GM19193 (cell line): ENCODE results near the gene VASH2.

Experiments
- POLR2A ChIP-seq: IDR thresholded peaks from 4 replicates; pipeline ENCODE4 v1.6.1; 2011; ENCODE audit not compliant: insufficient read depth, insufficient read length; ENCODE audit errors: extremely low read depth

Gene VASH2

DNA sequence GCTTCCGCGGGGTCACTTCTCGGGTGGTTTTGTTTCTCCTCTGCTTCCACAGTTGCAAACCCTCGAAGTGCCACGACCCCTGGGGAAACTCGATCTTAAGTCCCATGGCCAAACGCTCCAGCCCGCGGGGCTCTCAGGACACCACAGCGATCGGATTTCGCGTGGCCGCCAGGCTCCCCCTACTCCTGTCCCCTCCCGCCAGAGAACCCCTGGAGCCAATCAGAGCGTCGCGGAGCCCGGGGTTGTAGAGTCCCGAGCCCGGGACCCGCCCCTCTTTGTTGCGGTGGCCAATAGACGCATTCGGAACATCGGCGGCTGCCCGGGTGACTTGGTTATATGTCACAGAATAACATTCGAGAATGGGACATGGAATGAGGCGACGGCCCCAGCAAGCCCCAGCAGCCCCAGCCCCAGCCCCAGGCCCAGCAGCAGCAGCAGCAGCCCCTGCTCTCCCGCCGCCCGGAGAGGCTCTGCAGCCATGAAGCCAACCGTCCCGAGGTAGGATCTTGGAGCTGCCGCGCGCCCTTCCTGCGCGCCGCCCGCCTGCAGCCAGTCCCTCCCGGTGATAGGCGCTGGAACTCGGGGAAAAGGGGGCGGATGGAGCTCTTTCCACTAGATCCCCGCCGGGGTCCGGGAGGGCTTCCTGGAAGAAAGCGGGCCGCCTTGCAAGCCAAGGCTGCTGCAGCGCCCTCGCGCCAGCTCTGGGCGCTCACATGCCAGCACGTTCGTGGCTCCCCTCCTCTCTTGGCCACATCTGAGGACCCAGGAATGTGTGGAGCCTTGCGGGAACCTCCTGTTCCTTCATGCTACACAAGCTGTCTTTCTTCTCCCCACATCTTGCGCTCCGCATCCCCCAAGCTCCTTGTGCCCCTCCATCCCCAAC, at the start of gene VASH2:
Gene VASH2 (plus strand): TSS at position 299 of the 883 bp plus-strand sequence. CDS start 1,002 bp downstream, outside the sequence.
- TF ChIP-seq POLR2A: peak; percentile 64

DNA sequence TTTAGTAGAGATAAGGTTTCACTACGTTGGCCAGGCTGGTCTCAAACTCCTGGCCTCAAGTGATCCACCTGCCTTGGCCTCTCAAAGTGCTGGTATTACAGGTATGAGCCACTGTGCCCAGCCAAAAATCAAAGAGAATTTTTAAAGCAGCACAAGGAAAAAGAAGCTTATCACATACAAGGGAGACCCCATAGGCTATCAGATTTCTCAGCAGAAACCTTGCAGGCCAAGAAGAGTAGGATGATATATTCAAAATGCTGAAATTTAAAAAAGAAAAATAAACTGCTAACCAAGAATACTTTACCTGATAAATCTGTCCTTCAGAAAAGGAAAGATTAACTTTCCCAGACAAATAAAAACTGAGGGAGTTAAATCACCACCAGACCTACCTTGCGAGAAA, 49.1 kb upstream of the VASH2 start:
- no peak for TF ChIP-seq POLR2A

GRCh38 chr1:212902054-212902453, 48.3 kb upstream of the VASH2 start:
- TF ChIP-seq POLR2A: no peak

GRCh38 chr1:212903664-212904063, 46.7 kb upstream of the VASH2 start:
- TF ChIP-seq POLR2A: no peak

DNA sequence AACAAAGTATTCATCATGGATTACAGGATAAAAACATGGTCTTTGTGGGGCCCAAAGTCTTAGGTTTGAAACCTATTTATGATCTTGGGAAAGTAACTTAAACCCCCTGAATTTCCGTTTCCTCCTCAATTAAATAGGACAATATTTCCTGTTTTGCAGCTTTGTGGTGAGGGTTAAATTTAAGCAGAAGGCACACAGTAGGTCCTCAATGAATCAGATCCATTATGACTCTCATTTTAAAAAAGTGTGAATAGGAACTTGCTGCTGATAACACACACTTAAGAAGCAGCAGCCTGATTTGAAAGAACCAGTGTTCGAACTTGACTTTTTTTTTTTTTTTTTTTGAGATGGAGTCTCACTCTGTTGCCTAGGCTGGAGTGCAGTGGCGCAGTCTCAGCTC, 41.4 kb upstream of the VASH2 start:
- no peak for TF ChIP-seq POLR2A

DNA sequence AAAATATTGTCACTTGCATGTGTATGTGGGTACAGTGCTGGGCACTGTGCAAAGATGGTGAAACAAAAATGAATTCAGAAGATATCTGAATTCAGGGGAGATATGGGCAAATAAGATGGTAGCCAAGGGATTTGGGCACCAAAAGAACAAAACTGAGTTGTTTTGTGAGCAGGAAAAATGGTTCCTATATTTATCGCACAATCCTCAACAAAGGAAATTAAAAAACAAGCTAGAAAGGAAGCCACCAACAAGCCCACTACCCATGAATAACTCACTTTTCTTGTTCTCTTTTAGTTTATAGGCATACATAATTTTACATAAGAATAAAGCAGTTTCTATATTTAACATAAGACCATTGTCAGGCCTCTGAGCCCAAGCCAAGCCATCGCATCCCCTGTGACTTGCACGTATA, 40.7 kb upstream of the VASH2 start:
- TF ChIP-seq POLR2A: no peak

GRCh38 chr1:212914789-212915188, 35.6 kb upstream of the VASH2 start:
- no peak for TF ChIP-seq POLR2A

DNA sequence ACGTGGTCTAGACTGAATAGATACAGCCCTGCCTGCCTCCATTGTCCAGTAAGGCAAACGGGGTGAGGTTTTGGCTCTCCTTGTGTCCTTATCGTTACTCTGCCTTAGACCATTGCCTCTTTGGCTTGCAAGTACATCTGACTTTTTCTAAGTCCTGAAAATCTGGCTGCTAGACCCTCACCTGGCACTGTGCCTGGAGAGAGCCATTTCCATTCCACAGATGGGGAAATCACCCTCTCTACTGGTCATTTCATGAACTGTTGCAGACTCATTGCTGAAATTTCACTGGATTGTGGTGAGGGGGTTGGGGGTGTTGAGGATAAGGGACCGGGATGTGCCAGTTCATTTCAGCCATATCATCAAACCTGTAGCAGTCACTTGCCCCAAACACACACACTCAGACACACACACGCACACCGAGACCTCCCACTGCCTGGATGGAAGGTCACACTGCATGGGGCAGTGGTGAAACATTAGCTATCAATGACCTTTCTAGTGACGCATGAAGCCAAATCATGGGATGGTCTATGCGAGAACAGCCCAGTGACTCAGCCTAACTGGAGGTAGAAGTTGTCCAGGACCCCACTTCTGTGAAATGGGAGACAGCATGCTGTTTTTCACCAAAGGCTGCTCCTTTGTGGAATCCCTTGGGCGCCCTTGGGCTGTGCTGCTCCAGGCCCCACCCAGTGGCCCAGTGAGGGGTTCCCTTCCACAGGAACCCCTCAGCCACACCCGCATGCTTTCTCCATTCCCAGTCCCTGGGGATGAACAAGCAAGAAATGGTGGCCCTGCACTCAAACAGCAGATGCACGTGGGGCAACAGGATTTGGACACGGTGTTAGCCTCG, 34.9 kb upstream of the VASH2 start:
- no peak for TF ChIP-seq POLR2A

DNA sequence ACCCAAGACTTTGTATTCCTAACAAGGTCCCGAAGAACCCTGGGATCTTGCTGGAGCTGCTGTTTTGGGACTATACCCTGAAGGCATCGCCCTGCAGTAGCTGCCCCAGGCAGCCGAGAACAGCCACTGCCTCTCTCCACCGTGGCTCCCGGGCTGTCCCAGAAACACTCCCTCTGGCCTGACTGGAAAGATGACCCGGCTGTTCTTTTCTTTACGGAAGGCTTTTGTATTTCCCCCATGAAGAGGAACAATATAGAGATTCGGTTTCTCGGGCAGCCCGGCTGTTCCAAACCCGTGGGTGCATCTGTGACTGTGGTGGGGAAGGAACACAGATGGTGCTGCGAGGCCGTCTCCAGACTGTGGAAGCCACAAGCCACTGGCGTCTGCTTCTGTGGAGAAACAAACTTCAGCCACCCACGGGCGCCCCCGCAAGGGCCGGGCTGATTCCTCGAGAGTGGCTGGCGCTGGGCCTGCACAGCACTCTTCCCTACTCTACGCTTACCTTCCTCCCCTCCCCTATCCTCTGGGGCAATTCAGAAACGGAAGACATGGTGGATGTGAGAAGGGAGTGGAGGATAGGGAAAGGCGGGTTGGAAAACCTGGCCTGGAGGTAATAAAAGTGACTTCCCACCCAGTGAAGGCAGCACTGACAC, 33.7 kb upstream of the VASH2 start:
- no peak for TF ChIP-seq POLR2A

- no peak for TF ChIP-seq POLR2A
Observed at GRCh38 chr1:212917134-212917485, 33.2 kb upstream of the VASH2 start.

DNA sequence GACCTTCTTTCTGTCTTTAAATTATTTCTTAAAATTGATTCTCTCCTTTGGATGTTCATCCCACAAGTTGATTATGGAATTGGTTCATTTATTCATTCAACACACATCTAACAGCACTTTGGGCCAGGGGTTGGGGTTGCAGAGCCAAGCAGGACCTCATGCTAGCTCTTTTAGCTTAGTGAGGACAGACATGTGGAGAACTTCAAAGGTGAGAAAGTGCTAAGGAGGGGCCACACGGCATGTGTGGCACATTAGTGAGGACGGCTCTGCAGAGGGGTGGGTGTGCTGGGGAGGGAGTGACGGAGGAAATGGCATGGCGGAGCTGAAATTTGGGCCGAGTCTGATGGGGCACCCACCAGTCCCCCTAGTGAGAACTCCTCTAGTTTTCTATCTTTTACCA, 32.5 kb upstream of the VASH2 start:
- no peak for TF ChIP-seq POLR2A

GRCh38 chr1:212918824-212919223, 31.5 kb upstream of the VASH2 start:
- no peak for TF ChIP-seq POLR2A

DNA sequence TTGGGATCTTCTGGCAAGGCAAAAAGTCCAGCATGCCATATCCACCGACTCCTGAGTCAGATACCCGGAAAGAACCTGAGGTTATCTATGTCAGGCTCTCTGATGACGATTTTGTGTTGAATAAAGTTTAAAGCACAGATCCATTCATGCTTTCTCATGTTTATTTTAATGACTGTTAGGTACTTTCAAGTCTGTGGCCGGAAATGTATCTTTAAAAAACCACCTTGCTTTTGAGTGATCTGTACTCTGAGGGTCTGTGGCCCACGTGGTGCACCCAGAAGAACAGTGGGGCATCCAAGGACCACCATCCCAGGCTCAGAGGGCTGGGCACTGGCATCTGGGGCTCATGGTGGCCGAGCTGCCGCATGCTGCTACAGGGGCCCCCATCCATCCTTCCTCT, 30.1 kb upstream of the VASH2 start:
- TF ChIP-seq POLR2A: no peak

GRCh38 chr1:212920896-212921295, 29.4 kb upstream of the VASH2 start:
- no peak for TF ChIP-seq POLR2A

- no peak for TF ChIP-seq POLR2A
Observed at GRCh38 chr1:212922016-212922415, 28.3 kb upstream of the VASH2 start.
